ENCODE data around the gene CEP128.
A peak's percentile ranks its signal among the peaks of the same experiment; 100 is the strongest.
"Not testable (repeated sequence)": the region's sequence is repeated elsewhere in the genome, so short reads cannot be mapped to it uniquely, and the experiment has no call there.

The CEP128 gene

GRCh38 chr14:80941241-80942185, at the start of gene CEP128:
Gene CEP128, minus strand, starts transcription at chr14:80941738.
- DNase-seq = peak; percentile 94

GRCh38 chr14:80988735-80989429, 47.3 kb upstream of the CEP128 start:
- no peak for DNase-seq

- DNase-seq = no peak
These were observed 46.7 kb upstream of the CEP128 start for GRCh38 chr14:80988192-80988591.

GRCh38 chr14:80987235-80988032, 45.9 kb upstream of the CEP128 start:
- DNase-seq = peak; percentile 36

GRCh38 chr14:80982711-80983110, 41.2 kb upstream of the CEP128 start:
- no peak for DNase-seq

- DNase-seq = no peak
These were observed 40.1 kb upstream of the CEP128 start for GRCh38 chr14:80981673-80982072.

- DNase-seq = no peak
These were observed 39.6 kb upstream of the CEP128 start for GRCh38 chr14:80981156-80981555.

GRCh38 chr14:80979951-80980350, 38.4 kb upstream of the CEP128 start:
- no peak for DNase-seq

- DNase-seq = no peak
These were observed 36.9 kb upstream of the CEP128 start for GRCh38 chr14:80978403-80978802.

GRCh38 chr14:80977221-80977620, 35.7 kb upstream of the CEP128 start:
- DNase-seq = no peak

- no peak for DNase-seq
These were observed 33.1 kb upstream of the CEP128 start for GRCh38 chr14:80974679-80975078.

GRCh38 chr14:80973931-80974641, 32.5 kb upstream of the CEP128 start:
- DNase-seq = no peak

- no peak for DNase-seq
These were observed 23.5 kb upstream of the CEP128 start for GRCh38 chr14:80965037-80965436.

- no peak for DNase-seq
These were observed 18.0 kb upstream of the CEP128 start for GRCh38 chr14:80959496-80959895.

GRCh38 chr14:80958939-80959338, 17.4 kb upstream of the CEP128 start:
- no peak for DNase-seq

GRCh38 chr14:80958226-80958625, 16.7 kb upstream of the CEP128 start:
- no peak for DNase-seq

- DNase-seq = no peak
These were observed 16.1 kb upstream of the CEP128 start for GRCh38 chr14:80957613-80958012.

GRCh38 chr14:80956922-80957321, 15.4 kb upstream of the CEP128 start:
- no peak for DNase-seq

- no peak for DNase-seq
These were observed 14.6 kb upstream of the CEP128 start for GRCh38 chr14:80956102-80956501.

GRCh38 chr14:80955416-80955941, 13.9 kb upstream of the CEP128 start, which contains the start of gene TSHR:
Gene TSHR, plus strand, starts transcription at chr14:80955621. Its CDS starts 60 bp downstream, at chr14:80955681.
- DNase-seq = peak; percentile 18

- peak; percentile 62 for DNase-seq
These were observed 13.3 kb upstream of the CEP128 start for GRCh38 chr14:80954687-80955299.

GRCh38 chr14:80953211-80953610, 11.7 kb upstream of the CEP128 start:
- not testable (repeated sequence) for DNase-seq

Data from NCI-H146 (cell line).